Gastroesophageal sphincter (tissue), 3 donors: Measurements from ENCODE around the gene NCOA5.

Experiments used
- POLR2A ChIP-seq, 2 donors: fragments of 450-650 bp; IDR thresholded peaks; one replicate each; pipeline ENCODE4 v1.6.1; 2017; ENCODE audit warnings: antibody characterized with exemption in 2 of 2, mild to moderate bottlenecking in 2 of 2, moderate library complexity in 1 of 2
- TF ChIP-seq, protein P1 (sequence below), 4 experiments: fragments of 200-600 bp in 2 of 4; fragments of 450-650 bp in 2 of 4; sonication (generic) in 1 of 4; IDR thresholded peaks; one replicate each; pipeline ENCODE4 v1.5.1; 2017 to 2019; ENCODE audit warnings: antibody characterized with exemption in 4 of 4, mild to moderate bottlenecking in 2 of 4, moderate library complexity in 2 of 4

DNA sequence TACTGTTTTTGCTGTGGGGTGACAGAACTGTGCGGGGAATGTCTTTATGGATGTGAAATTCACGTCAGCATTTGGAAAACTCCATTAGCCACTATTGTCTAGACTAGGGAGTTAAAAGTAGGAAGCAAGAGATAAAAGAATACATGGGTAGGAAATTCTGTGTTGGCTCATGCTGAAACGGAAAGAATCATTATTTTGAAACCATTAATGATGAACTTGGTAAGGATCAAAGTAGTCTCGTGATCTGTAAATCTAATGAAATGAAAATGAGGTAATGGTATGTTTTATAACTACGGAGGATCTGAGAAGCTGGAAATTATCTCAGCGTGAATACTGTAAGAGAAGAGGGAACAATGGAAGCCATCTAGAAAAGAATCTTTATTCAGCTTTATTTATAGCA is 17.3 kb upstream of the NCOA5 start:
- TF ChIP-seq, protein P1, sequence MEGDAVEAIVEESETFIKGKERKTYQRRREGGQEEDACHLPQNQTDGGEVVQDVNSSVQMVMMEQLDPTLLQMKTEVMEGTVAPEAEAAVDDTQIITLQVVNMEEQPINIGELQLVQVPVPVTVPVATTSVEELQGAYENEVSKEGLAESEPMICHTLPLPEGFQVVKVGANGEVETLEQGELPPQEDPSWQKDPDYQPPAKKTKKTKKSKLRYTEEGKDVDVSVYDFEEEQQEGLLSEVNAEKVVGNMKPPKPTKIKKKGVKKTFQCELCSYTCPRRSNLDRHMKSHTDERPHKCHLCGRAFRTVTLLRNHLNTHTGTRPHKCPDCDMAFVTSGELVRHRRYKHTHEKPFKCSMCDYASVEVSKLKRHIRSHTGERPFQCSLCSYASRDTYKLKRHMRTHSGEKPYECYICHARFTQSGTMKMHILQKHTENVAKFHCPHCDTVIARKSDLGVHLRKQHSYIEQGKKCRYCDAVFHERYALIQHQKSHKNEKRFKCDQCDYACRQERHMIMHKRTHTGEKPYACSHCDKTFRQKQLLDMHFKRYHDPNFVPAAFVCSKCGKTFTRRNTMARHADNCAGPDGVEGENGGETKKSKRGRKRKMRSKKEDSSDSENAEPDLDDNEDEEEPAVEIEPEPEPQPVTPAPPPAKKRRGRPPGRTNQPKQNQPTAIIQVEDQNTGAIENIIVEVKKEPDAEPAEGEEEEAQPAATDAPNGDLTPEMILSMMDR (IDR thresholded peaks at IDR 0.05) = no peak
- TF ChIP-seq POLR2A (IDR thresholded peaks at IDR 0.05) = no peak
